NT2/D1 (cell line): ENCODE measurements around the gene FAM177A1.

Source experiments
- SUZ12 ChIP-seq: IDR thresholded peaks from 2 replicates; pipeline ENCODE4 v1.6.1; 2011; ENCODE audit not compliant: insufficient read length, insufficient read depth; ENCODE audit errors: extremely low read depth
- ZNF274 ChIP-seq: IDR thresholded peaks from 2 replicates; pipeline ENCODE4 v1.6.1; 2011; ENCODE audit warnings: mild to moderate bottlenecking, low read depth, low read length

DNA sequence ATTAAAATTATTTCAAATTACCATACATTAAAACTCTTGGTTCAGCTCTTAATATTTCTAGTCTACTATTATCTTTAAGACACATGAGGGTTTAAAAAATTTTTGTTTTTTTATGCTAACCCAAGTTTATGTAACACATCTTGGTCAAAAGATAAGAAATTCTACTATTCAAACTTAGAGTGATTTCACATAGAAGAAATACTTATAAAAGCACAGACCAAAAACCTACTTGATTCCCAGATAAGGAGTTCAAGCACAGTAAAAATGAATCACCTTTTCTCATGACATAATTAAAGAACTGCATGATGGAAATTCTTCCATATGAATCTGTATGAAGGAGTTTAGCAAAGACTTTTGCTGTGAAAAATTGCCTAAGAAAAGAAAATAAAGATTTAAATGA lies 61.8 kb downstream of the FAM177A1 start:
- TF ChIP-seq SUZ12 (no peak), ZNF274 (no peak)
